ENCODE data around the gene IFI44.

IFI44 gene

GRCh38 chr1:78678324-78678723 is 28.7 kb downstream of the IFI44 start:
- H3K27ac ChIP-seq = no peak overlapping the region
- TF ChIP-seq ZFX (IDR thresholded peaks at IDR 0.05; ENCODE audit: borderline replicate concordance) (no peak), CTCF (IDR thresholded peaks at IDR 0.05) (no peak)

DNA sequence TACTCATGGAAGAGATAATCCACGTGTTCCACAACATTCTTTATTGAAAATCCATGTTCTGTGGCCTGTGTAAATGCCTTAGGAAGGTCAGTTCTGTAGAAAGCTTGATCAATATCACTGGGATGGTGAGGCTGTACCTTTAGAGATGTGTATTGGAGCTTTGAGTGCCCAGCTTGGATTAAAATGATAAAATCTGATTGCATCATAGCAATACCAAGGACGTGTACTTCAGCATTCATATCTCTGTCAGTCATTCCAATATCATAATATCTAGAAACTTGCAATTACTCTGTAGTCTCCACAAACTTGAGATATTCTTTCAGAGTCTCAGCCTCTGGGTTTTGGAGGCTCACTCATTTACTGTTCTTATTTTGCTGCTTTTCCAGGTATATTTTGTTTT is 31.6 kb downstream of the IFI44 start:
- TF ChIP-seq CTCF (IDR thresholded peaks at IDR 0.05) (no peak), ZFX (IDR thresholded peaks at IDR 0.05; ENCODE audit: borderline replicate concordance) (no peak)

DNA sequence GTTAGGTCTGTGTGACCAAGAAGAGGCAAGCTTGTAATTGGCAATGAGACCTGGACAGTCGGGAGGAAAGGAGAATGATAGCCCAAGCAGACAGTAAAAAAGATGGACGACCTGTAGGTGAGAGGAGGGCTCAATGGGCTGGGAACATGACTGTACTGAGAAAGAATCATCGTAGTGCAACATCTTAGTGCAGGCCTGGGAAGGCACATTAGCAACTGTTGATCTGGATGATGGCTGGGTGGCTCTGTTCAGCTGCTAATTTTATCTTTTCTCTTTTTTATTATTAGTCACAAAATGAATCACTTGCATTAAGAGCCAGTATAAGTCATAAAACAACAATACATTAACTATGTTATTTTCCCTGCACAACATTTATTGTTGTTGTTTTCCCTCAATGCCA is 32.9 kb downstream of the IFI44 start:
- TF ChIP-seq CTCF (IDR thresholded peaks at IDR 0.05) (no peak), ZFX (IDR thresholded peaks at IDR 0.05; ENCODE audit: borderline replicate concordance) (no peak)
- H3K27ac ChIP-seq = no peak overlapping the region

More for the DNA sequence above, 31.6 kb downstream of the IFI44 start:
- H3K27ac ChIP-seq = no peak overlapping the region

GRCh38 chr1:78683079-78683478 is 33.4 kb downstream of the IFI44 start:
- TF ChIP-seq ZFX (IDR thresholded peaks at IDR 0.05; ENCODE audit: borderline replicate concordance) (no peak), CTCF (IDR thresholded peaks at IDR 0.05) (no peak)
- no peak overlapping the region for H3K27ac ChIP-seq

DNA sequence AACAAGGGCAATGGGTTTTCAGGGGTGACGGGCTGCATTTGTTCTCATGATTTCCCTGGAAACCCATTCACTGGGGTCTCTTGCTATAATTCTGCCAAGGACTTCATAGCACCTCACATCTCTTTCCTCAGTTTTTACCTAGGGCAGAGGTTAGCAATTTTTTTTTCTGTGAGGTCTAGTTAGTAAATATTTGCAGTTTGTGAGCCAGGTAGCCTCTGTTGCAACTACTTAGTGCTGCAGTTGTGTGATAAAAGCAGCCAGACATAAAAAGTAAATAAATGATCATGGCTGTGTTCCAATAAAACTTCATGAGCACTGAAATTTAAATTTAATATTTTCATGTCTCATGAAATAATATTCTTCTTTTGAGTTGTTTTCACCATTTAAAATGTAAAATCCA is 37.7 kb downstream of the IFI44 start:
- TF ChIP-seq ZFX (IDR thresholded peaks at IDR 0.05; ENCODE audit: borderline replicate concordance) = no peak
- no peak for TF ChIP-seq CTCF (IDR thresholded peaks at IDR 0.05)
- H3K27ac ChIP-seq = no peak overlapping the region

DNA sequence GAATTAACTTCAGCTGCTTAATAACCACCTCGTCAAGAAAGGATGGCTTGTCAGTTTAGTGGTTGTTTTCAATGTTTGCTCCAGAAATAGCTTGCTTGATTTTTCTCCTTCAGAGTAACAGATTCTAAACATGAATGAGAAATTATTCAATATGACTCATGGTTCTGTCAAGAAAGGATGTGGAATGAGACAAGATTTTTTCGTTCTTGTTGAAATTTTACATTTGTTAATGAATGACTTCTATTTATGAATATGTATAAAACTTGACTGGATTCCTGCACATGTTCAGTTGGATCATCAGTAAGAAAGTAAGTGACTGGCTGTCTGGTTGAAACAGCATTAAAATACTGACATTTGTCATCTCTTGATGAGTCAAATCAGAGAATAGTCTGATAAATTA is 38.3 kb downstream of the IFI44 start:
- no peak overlapping the region for H3K27ac ChIP-seq
- no peak for TF ChIP-seq ZFX (IDR thresholded peaks at IDR 0.05; ENCODE audit: borderline replicate concordance)
- no peak for TF ChIP-seq CTCF (IDR thresholded peaks at IDR 0.05)

DNA sequence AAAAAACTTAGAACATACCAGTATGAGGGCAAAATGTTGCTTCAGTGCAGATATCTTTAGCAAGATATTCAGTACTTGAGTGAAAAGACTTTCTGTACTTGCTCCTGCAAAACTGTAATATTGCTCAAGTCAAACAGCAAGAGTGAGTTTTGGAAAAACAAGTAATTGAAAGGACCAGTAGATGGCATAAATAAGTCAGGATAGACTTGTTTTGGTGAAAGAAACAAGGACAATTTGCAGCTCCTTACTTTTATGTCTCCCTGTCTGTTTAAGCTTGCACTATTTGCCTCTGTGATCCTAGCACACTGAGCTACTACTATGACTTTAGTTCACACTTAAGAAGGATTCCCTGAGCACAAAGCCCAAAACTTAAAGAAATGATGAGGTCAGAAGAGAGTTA is 39.1 kb downstream of the IFI44 start:
- TF ChIP-seq CTCF (IDR thresholded peaks at IDR 0.05) (peak; percentile 38), ZFX (IDR thresholded peaks at IDR 0.05; ENCODE audit: borderline replicate concordance) (no peak)
- H3K27ac ChIP-seq = no peak overlapping the region

Measured in 22Rv1 (cell line).